ENCODE measurements around the gene ZGRF1.

DNA sequence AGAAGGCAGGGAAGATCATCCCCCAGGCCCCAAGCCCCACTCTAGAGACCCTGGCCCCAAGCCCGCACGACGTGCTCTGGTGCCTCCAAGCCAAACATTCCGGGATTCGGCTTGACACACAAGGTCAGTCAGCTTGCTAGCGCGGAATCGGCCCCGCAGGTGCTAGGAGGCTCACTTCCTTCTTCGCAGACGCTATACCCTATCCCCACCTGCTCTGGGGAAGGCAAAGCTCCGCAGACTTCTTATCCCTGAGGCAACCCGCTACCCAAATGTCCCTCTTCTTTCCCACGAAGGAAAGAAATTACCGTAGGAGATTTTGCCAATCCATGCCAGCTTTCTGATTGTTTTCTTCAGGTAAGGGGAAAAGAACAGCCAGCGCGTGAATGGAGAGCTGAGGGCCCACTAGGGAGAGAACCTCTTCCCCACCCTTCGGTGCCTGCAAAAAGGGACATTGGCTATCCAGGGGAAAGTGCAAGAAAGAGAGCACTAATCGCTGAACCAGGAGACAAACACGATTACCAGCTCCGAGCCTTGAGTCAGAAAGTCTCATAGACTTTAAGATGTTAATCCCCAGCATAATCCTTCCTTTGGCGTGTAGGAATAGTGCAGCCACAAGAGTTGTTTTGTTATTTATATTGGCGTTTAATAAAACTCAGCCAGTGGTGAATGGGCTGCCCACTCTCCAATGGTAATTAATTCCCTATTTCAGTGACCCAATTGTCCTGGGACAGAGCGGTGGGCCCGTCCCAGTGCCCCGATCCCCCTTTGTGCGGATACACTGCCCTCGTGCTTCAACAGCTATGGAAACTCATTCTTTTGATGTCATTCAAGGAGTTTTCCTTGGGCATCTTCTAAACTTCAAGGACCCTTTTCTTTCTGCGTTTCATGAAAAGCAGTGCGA lies 115.3 kb downstream of the ZGRF1 start:
- TF ChIP-seq POLR2A (IDR thresholded peaks at IDR 0.05; ENCODE audit: low read length) (no peak), GATA1 (IDR thresholded peaks at IDR 0.05; ENCODE audit: low read depth, low read length) (no peak)
